ENCODE data around the gene KCP. TPM values are rescaled to one million over a fixed set of nuclear protein-coding genes. Genes with fewer than 3 reads are reported as not detected.
"Not testable (repeated sequence)": the region's sequence is repeated elsewhere in the genome, so short reads cannot be mapped to it uniquely, and the experiment has no call there.

KCP gene
- total and polyA plus RNA-seq, 10 of the 15 experiments (the other 5 are each of a cell fraction or from before 2014, with no cell fraction given), result 0.05 to 7.8 (median 2.5) TPM

DNA sequence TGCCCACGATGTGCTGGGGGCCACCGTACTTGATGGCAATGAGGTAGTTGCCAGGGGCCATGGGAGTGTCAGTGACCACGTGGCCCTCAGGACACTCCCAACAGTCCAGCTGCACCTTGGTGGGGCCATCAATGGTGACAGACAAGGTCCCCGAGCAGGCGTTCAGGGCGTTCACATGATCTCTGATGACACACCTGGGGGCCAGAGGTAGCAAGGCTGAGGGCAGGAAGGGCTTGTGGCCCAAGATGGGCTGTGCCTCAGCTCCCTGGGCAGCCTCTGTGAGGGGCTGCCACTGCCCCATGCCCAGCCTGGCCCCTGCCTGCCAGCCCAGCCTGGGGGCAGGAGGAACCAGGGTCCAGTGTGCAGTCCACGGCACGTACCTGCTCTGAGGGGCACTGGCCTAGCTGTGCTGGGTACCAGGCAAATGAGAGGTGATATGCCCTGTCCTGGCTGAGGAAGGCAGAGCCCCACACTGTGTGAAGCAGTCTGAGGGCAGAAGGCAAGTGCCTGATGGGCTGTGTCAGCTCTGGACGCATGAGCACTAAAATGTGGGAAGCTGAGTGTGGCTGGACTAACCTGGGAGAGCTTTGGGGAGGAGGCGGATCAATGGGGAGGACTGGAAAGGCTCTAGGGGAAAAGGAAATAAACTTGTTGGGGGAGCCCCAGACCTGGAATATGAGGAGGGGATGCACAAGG lies 3.5 kb upstream of the KCP start:
- Histone ChIP-seq H3K27ac (ENCODE audit: control insufficient read depth, insufficient read depth) (peak overlapping the region; percentile 24), H3K4me1 (ENCODE audit: control insufficient read depth, insufficient read depth, low read length) (peaks cover 18% of the 10 kb centered on the region), H3K79me2 (ENCODE audit: control insufficient read depth, insufficient read depth, low read length) (no peaks in the 10 kb centered on the region), H2AFZ (ENCODE audit: control insufficient read depth, low read depth, low read length) (peak overlapping the region; percentile 77), H3K4me3 (no peak overlapping the region), H3K4me2 (ENCODE audit: control insufficient read depth, insufficient read depth) (peak overlapping the region; percentile 50), H3K36me3 (ENCODE audit: control insufficient read depth in 2 of 2, insufficient read depth in 2 of 2, low read length in 1 of 2) (no peaks in the 10 kb centered on the region), H3K9ac (ENCODE audit: control insufficient read depth, insufficient read depth, low read length) (no peak overlapping the region; the same call in 1 of the 2 replicates), H3K27me3 (replicated peaks in 1 of 2; ENCODE audit: control insufficient read depth in 2 of 2, insufficient read depth in 2 of 2, low read length in 1 of 2) (no peaks in the 10 kb centered on the region), H4K20me1 (ENCODE audit: control insufficient read depth, insufficient read depth) (no peaks in the 10 kb centered on the region), H3K9me3 (replicated peaks; ENCODE audit: control insufficient read depth, insufficient read depth, low read length) (no peaks in the 10 kb centered on the region)
- in situ Hi-C loops (cut with MboI) (no loop called here), intact Hi-C loops (cut with micrococcal nuclease; ENCODE audit: unreplicated experiment) (no loop called here)
- ATAC-seq (peak; percentile 31), DNase-seq (ENCODE audit: low read depth, low spot score) (no peak), FAIRE-seq (no peak)
- SMC1A ChIA-PET (ENCODE audit: uncharacterized antibody, unreplicated experiment), result interaction anchor here (1.0 to 1.5 kb wide), 6 partner anchors 19 to 178 kb away, joined by 4 to 14 read pairs (median 4); no protein-coding TSS in a partner anchor
- TF ChIP-seq SMC3 (IDR thresholded peaks at IDR 0.05; ENCODE audit: borderline replicate concordance, low read length) (no peak), SRF (IDR thresholded peaks at IDR 0.05; ENCODE audit: low read depth in 2 of 2, low read length in 2 of 2) (no peak), CBFB (IDR thresholded peaks at IDR 0.05; ENCODE audit: low read depth) (no peak)
- TF ChIP-seq, protein P1, sequence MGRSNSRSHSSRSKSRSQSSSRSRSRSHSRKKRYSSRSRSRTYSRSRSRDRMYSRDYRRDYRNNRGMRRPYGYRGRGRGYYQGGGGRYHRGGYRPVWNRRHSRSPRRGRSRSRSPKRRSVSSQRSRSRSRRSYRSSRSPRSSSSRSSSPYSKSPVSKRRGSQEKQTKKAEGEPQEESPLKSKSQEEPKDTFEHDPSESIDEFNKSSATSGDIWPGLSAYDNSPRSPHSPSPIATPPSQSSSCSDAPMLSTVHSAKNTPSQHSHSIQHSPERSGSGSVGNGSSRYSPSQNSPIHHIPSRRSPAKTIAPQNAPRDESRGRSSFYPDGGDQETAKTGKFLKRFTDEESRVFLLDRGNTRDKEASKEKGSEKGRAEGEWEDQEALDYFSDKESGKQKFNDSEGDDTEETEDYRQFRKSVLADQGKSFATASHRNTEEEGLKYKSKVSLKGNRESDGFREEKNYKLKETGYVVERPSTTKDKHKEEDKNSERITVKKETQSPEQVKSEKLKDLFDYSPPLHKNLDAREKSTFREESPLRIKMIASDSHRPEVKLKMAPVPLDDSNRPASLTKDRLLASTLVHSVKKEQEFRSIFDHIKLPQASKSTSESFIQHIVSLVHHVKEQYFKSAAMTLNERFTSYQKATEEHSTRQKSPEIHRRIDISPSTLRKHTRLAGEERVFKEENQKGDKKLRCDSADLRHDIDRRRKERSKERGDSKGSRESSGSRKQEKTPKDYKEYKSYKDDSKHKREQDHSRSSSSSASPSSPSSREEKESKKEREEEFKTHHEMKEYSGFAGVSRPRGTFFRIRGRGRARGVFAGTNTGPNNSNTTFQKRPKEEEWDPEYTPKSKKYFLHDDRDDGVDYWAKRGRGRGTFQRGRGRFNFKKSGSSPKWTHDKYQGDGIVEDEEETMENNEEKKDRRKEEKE (IDR thresholded peaks at IDR 0.05), result no peak
- BruUV-seq (replicated peaks), result no TSS peak
- 38% methylated on average over 8 of the region's 10 CpGs for WGBS (ENCODE audit: insufficient coverage, insufficient replicate concordance, low lambda C conversion rate, missing lambda C conversion rate)
- CTCF ChIA-PET, result interaction anchor here (0.9 to 1.7 kb wide), 8 partner anchors 10 to 296 kb away, joined by 3 to 6 read pairs (median 4); no protein-coding TSS in a partner anchor
- POLR2A ChIA-PET, result interaction anchor here (0.7 to 2.1 kb wide), 7 partner anchors 16 to 233 kb away, joined by 3 to 20 read pairs (median 7); partner anchors contain the start of gene IRF5
- RAD21 ChIA-PET (ENCODE audit: unreplicated experiment), result interaction anchor here (0.6 to 1.8 kb wide), 12 partner anchors 14 to 258 kb away, joined by 3 to 20 read pairs (median 4); partner anchors contain the start of gene TNPO3

DNA sequence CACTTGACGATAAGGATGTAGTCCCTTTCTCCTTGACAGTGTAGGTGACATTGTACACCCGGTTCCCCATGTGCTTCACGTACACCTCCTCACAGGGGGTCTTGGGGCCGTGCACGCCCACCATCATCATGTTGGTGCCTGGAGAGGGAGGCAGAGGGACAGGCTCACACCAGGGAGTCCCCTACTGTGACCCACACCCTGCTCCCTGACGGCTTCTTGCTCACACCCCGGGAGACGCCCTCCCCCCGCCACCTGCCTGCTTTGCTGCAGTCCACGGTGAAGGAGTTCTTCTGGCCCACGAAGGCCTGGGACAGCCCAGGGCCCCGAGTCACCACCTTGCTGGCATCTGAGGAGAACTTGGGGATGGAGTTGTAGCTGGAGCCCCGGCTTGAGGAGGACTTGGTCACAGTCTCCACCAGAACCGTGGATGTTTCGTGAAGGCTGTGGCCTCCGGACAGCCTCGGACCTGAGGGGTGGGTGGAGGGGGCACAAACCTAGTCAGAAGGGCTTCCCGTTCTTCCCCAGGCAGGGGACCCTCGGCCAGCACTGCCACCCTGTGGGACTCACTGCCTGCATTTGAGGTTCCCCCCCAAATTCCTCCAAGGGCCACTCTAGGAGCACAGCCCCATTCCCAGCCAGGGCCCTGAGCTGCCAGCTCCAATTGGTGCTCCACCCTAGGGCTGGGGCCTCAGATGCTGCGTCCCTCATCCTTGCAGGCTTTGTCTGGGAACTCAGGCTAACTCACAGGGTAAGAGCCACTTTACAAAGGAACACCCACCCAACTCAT lies 2.4 kb upstream of the KCP start:
- ChIA-PET CTCF (interaction anchor here (1.2 to 2.5 kb wide), 2 partner anchors 27 to 178 kb away, joined by 3 to 10 read pairs; no protein-coding TSS in a partner anchor), SMC1A (ENCODE audit: uncharacterized antibody, unreplicated experiment) (interaction anchor here (1.8 kb wide), 1 partner anchor 24 kb away, joined by 11 read pairs; the partner anchor contains the start of gene IRF5), POLR2A (interaction anchor here (1.6 to 2.1 kb wide), 2 partner anchors 25 to 27 kb away, joined by 5 to 20 read pairs; partner anchors contain the start of gene IRF5)
- H3K27me3 ChIP-seq (replicated peaks in 1 of 2; ENCODE audit: control insufficient read depth in 2 of 2, insufficient read depth in 2 of 2, low read length in 1 of 2); intact Hi-C loops (cut with micrococcal nuclease; ENCODE audit: unreplicated experiment); ATAC-seq; H3K27ac ChIP-seq (ENCODE audit: control insufficient read depth, insufficient read depth); in situ Hi-C loops (cut with MboI); H4K20me1 ChIP-seq (ENCODE audit: control insufficient read depth, insufficient read depth); RAD21 ChIA-PET (ENCODE audit: unreplicated experiment); FAIRE-seq; H3K9me3 ChIP-seq (replicated peaks; ENCODE audit: control insufficient read depth, insufficient read depth, low read length); H3K36me3 ChIP-seq (ENCODE audit: control insufficient read depth in 2 of 2, insufficient read depth in 2 of 2, low read length in 1 of 2); H3K4me3 ChIP-seq; H3K9ac ChIP-seq (ENCODE audit: control insufficient read depth, insufficient read depth, low read length); H3K4me2 ChIP-seq (ENCODE audit: control insufficient read depth, insufficient read depth); BruUV-seq (replicated peaks); DNase-seq (ENCODE audit: low read depth, low spot score); H3K79me2 ChIP-seq (ENCODE audit: control insufficient read depth, insufficient read depth, low read length); H2AFZ ChIP-seq (ENCODE audit: control insufficient read depth, low read depth, low read length): not testable (repeated sequence)
- H3K4me1 ChIP-seq (ENCODE audit: control insufficient read depth, insufficient read depth, low read length), result peaks cover 18% of the 10 kb centered on the region
- 100% methylated on average over 2 of the region's 20 CpGs for WGBS (ENCODE audit: insufficient coverage, insufficient replicate concordance, low lambda C conversion rate, missing lambda C conversion rate)

Measured in GM12878 (cell line).